ENCODE results near the gene SH3BP5.

SH3BP5 gene

DNA sequence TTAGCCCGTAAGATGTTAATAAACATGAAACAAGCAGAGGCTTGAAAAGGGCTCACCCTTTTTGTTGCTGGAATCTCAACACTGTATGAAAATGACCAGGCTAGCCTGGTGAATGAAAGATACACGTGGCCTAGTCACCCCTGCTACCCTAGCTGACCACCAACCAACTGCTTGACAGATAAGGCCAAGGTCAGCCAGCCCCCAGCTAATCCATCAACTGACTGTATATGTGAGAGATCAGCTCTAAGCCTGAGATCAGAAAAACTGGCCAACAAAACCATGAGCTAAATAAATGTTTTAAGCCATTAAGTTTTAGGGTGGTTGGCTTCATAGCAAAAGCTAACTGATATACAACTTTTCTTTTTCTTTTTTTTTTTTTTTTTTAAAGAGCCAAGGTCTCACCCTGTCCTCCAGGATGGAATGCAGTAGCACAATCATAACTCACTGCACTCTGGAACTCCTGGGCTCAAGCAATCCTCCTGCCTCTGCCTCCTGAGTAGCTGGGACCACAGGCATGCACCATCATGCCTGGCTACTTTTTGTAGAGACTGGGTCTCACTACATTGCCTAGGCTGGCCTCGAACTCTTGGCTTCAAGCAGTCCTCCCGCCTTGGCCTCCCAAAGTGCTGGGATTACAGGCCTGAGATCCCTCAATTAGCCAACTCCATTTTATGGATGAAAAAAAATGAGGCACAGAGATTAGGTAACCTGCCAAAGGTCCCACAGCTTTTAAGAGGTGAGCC lies 34.6 kb downstream of the SH3BP5 start:
- no peak for DNase-seq

DNA sequence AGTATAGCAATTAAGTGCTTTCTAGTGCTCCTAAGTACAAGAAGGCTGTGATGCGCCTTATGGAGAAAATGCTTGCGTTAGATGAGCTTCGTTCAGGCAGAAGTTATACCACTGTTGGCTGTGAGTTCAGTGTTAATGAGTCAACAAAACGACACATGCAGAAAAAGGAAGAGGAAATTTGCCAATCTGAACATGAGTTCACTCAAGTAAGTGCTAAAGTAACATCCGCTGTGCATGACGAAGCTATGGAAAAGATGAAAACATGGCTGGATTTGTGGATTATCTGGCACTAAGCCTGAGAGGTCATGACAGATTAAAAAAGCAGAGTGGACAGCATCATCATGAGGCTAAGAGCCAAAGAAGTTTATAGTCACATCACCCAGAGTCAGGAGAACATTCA lies 36.9 kb downstream of the SH3BP5 start:
- DNase-seq: no peak

GRCh38 chr3:15294929-15295328 lies 37.5 kb downstream of the SH3BP5 start:
- DNase-seq: no peak

GRCh38 chr3:15292765-15293522 lies 39.4 kb downstream of the SH3BP5 start:
- no peak for DNase-seq

DNA sequence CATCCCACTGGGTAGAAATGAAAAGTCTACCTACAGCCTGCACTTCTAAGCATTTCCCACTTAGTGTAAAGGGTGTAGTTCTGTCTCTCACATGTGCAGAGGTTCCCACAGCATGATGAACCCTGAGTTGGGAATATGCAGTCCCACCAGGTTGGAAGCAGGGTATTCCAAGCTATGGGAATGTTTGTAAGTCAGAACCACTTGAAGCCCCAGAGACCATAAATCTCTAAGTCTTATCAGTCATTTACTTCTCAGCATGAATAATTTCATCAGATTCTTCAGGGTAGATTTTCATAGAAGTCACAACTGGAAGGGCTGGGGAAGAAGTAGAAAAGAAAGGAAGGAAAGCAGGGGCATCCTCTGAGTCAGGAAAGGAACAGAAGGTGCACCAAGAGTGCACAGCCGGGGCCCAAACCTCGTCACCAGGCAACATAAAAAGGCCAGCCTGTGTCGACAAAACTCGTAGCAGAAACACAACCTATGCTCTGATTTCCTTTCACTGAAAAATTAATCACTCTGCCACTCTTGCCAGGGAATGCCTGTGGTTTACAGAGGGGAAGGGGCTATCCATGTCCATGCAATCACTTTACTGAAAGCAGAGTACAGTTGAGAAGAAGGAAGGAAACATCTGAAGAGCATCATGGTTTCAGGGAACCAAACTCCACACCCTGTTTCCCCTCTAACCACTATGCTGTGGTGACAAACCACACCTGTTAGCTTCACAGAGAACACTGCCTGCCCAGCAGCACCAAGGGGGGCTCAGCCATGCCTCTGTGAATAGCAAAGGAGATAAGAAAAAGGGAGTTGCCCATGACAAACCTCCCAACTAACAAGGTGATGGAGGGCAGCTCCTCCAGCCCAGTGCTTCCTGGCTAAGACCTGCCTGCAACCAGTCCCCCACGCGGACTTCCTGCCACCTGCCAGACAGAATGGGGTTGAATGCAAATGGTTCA lies 40.5 kb downstream of the SH3BP5 start:
- DNase-seq: peak; percentile 60

DNA sequence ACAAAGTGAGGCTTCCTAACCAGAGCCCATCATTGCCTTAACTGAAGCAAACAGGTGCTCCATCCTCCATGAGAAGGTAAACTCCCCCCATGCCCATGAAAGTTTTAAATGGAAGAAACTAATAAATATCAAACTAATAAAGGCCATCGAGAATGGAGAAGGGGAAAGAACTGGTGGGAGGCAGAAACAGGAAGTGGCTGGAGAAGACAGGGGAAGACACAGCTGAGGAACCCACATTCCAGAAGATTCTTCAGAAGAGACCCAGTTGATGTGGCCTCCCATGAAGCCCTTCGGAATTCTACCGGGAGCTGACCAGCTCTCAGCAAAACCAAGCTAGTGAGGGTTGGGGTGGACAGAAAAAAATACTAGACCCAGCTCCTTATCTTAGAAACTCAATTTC lies 41.6 kb downstream of the SH3BP5 start:
- no peak for DNase-seq

GRCh38 chr3:15289661-15290060 lies 42.7 kb downstream of the SH3BP5 start:
- no peak for DNase-seq

DNA sequence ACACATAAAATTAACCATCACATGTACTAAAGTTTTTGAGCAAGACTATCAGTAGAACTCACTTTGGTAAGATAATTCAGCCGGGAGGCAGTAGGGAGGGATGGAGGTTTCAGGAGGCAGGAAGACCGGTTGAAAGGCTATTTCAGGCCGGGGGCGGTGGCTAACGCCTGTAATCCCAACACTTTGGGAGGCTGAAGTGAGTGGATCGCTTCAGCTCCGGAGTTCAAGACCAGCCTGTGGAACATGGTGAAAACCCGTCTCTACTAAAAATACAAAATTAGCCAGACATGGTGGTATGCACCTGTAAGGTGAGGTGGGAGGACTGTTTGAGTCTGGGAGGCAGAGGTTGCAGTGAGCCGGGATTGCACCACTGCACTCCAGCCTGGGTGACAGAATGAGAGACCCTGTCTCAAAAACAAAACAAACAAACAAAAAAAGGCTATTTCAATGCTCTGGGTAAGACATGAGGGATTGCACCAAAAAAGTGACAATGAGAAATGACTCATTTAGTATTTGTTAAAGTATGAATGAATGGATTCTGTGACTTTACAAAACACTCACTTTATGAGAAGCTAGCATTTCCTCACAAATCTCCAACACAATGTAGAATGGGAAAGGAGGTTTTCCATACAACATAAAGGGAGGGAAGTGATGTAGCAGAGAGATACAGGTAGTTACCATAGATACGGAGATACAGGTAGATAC lies 43.9 kb downstream of the SH3BP5 start:
- no peak for DNase-seq

GRCh38 chr3:15287565-15288330 lies 44.6 kb downstream of the SH3BP5 start:
- no peak for DNase-seq

- DNase-seq: no peak
Observed at GRCh38 chr3:15286022-15286421, 46.4 kb downstream of the SH3BP5 start.

- DNase-seq: no peak
Observed at GRCh38 chr3:15284121-15284889, 48.1 kb downstream of the SH3BP5 start.

DNA sequence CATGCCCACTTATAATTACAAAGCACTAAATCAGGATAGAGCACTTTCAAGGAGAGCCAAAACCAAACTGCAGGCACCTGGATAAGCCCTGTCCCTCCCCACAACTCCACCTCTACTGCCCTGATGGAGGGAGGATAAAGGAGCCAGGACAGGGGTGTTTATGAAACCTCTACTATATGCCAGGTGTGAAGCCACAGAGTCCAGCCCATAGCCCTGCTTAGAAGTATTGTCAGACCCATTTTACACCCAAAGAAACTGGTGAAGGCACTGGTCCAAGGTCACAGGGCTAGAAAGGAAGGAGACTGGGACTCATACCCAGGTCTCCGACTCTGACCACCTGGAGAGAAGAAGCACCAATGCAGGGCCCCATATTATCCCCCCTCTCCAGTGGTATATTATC lies 48.7 kb downstream of the SH3BP5 start:
- DNase-seq: no peak

- DNase-seq: no peak
Observed at GRCh38 chr3:15281817-15282216, 50.6 kb downstream of the SH3BP5 start.

- DNase-seq: no peak
Observed at GRCh38 chr3:15280853-15281532, 51.4 kb downstream of the SH3BP5 start.

- DNase-seq: no peak
Observed at GRCh38 chr3:15279671-15280402, 52.5 kb downstream of the SH3BP5 start.

DNA sequence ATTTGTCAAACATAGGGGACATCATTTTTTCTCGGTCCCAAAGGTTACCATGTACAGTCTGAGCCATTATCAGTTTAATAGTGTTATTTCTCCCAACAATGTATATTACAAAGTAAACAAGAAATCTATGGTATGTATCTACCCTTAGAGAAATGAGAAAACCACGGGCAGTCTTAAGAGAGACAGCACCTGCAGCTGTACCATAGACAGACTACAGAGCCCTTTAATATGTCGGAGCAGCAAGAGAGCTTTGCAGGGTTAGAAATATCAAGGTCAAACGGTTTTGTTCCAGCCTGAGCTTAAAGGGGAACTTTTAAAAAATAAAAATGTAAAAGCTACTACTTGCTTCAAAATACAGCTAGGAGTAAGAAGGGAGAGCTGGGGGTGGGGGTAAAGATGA lies 53.2 kb downstream of the SH3BP5 start:
- no peak for DNase-seq

GRCh38 chr3:15277861-15278500 lies 54.4 kb downstream of the SH3BP5 start:
- DNase-seq: no peak

DNA sequence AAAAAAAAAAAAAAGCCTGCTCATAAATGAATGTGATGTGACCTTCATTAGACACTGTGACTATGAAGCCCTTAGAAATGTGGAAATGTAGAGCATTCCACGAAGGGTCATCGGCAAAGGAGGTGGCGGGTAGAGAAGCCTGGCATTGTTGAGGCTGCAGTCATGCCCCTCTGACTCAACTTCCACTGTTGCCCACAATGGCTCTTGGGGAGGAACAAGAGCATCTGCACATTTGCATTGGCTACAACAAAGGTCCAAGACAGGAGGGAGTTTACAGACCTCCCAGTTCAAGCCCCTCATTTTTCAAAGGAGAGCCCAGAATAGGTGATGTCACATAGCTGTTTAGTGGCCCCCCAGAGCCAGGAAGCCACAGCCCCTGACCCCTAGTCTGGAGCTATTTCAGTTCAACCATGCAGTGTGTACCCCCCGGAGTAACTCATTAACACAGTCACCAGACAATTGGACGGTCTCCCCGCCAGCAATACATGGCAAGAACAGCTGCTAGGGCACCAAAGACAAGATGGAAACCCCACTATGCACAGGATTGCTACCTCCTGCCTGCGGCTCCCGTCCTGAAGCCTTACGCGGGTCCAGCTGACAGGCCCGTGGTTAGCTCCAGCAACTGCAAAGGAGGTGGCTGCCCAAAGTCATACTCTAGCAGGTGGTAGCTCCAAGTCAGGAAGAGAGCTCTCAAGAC lies 56.2 kb downstream of the SH3BP5 start:
- no peak for DNase-seq

DNA sequence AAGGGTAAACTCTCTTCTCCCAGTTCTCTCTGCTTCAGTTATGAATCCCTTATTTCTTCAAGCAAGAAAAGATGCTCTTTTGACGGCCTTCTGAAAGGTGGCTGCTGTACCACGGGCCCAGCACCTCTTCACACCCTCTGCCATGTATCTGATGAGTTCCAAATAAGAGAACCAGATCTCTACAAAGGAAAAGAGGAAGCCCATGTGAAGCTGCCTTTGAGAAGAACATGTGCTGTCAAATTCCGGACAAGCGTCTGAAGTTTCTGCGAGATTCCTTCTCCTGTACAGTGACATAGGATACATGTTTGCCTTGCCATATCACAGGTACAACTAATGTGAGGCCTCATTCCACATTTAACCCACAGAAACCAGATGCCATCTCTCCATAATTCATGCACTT lies 59.2 kb downstream of the SH3BP5 start:
- no peak for DNase-seq

Measured in stimulated activated CD4-positive, alpha-beta T cell treated with anti-CD3 and anti-CD28 coated beads, Interleukin-15, amount 100 ng/mL, for 24 hours (primary cell).